ENCODE results near the gene SULT4A1.

The SULT4A1 gene

DNA sequence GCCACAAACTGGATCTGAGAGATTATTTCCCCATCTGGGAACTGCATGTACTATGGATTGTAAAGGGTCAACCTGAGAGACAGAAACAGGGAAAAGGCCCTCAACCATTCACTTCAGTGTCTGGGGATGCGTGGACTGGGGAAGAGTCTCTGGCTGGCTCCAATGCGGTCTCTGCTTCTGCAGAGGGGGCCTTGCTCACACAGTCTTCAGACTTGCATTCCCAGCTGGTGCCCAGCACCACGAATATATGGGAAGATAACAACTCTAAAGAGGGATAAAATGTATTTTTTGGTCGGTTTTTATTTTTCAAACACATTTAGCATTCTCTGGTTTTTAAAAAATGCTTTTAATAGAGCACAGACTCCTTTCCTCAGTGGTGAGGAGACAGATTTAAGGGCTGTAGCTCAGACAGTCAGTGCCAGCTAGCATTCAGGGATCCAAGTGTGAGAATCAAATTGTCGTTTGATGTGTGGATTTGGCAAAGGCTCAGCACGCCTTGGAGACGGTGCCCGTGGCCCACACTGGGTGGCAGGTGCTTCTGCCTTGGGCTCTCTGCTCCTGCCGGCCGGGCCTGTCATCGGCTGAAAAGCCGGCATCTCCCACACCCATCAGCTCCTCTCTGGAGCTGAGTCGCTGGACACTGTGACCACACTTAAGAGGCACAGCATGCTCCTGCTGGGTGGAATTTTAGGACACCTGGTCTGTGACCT is 42.2 kb downstream of the SULT4A1 start:
- Histone ChIP-seq H3K4me1 (ENCODE audit: control insufficient read depth, insufficient read depth, low read length) (no peaks in the 10 kb centered on the region), H3K4me3 (ENCODE audit: low read length in 2 of 2) (no peak overlapping the region), H3K9me3 (ENCODE audit: control insufficient read depth in 2 of 2, low read length in 2 of 2) (no peaks in the 10 kb centered on the region), H3K36me3 (ENCODE audit: control insufficient read depth in 2 of 2, insufficient read depth in 2 of 2, low read length in 2 of 2) (peaks cover 0 to under 1% of the 10 kb centered on the region in 2 donors), H3K27me3 (ENCODE audit: control insufficient read depth in 1 of 2, insufficient read depth in 2 of 2, low read length in 2 of 2) (peaks cover 11 to 24% of the 10 kb centered on the region in 2 donors), H3K9ac (ENCODE audit: low read length in 2 of 2) (no peak overlapping the region), H3K27ac (ENCODE audit: low read length) (no peak overlapping the region)

DNA sequence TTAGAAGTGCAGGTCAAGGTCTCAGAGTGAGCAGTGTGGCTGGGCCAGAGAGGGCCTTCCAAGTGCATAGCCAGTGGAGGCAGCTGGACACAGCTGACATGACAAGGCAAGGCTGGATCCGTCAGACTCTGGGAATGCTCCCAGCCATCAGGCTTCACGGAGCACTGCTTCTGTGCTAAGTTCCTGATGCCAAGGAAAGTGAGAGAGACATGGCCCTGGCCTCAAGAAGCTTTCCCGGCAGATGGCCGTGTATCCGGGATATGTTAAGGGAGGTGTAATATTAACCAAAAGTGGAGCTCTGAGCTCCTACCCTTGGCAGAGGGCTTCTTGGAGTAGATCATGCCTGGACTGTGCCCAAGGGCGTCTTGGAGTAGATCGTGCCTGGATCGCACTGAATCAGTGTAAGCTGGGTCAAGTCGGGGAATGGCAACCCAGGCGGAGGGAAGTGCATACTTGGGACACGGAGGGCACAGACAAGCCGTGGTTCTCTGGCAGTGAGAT is 42.8 kb downstream of the SULT4A1 start:
- Histone ChIP-seq H3K27ac (ENCODE audit: low read length) (no peak overlapping the region), H3K9ac (ENCODE audit: low read length in 2 of 2) (no peak overlapping the region), H3K27me3 (ENCODE audit: control insufficient read depth in 1 of 2, insufficient read depth in 2 of 2, low read length in 2 of 2) (peaks cover 11 to 24% of the 10 kb centered on the region in 2 donors)

DNA sequence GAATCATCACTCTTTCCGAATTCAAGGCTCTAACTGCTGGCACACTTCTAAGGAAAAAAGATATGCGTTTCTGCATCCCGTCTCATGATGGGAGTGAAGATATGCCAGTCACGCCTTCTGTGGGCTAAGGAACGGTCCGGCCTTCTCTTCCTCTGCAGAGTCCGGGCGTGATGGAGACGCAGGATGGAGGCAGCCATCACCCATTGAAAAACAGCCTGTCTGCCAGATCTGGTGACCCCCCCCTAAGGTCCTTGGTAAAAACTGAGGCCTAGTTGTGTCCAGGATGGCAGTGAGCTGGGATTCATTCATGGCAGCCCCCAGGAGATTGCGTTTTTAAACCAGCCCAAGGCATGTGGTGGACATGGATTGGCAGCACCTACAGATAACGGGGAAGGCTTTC is 43.3 kb downstream of the SULT4A1 start:
- H3K4me1 ChIP-seq (ENCODE audit: control insufficient read depth, insufficient read depth, low read length): no peaks in the 10 kb centered on the region
- H3K27ac ChIP-seq (ENCODE audit: low read length): no peak overlapping the region
- peaks cover 11 to 24% of the 10 kb centered on the region in 2 donors for H3K27me3 ChIP-seq (ENCODE audit: control insufficient read depth in 1 of 2, insufficient read depth in 2 of 2, low read length in 2 of 2)
- H3K9me3 ChIP-seq (ENCODE audit: control insufficient read depth in 2 of 2, low read length in 2 of 2): no peaks in the 10 kb centered on the region
- H3K4me3 ChIP-seq (ENCODE audit: low read length in 2 of 2): no peak overlapping the region
- H3K9ac ChIP-seq (ENCODE audit: low read length in 2 of 2): no peak overlapping the region
- H3K36me3 ChIP-seq (ENCODE audit: control insufficient read depth in 2 of 2, insufficient read depth in 2 of 2, low read length in 2 of 2): peaks cover 0 to 3% of the 10 kb centered on the region in 2 donors

More for the DNA sequence above, 42.8 kb downstream of the SULT4A1 start:
- H3K9me3 ChIP-seq (ENCODE audit: control insufficient read depth in 2 of 2, low read length in 2 of 2): no peaks in the 10 kb centered on the region
- H3K4me1 ChIP-seq (ENCODE audit: control insufficient read depth, insufficient read depth, low read length): no peaks in the 10 kb centered on the region
- peaks cover 0 to 3% of the 10 kb centered on the region in 2 donors for H3K36me3 ChIP-seq (ENCODE audit: control insufficient read depth in 2 of 2, insufficient read depth in 2 of 2, low read length in 2 of 2)
- H3K4me3 ChIP-seq (ENCODE audit: low read length in 2 of 2): no peak overlapping the region

DNA sequence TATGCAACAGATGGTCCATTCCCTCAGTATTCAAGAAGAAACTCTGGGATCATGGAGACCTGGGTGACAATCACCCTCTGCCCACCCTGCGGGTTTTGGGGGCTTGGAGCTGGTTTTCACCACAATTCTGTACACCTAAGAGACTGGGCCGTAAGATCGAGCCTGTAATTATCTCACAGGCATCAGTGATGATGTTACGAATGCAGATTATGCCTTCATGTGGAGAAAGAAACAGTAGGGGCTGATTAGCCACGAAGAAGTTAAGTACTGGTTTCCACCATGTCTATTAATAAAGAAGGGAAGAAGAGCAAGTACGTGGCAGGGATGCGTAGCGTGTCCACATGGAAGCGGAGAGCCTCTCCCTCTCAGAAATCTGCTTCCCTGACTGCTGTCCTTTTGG is 44.9 kb downstream of the SULT4A1 start:
- H3K9ac ChIP-seq (ENCODE audit: low read length in 2 of 2): no peak overlapping the region
- H3K36me3 ChIP-seq (ENCODE audit: control insufficient read depth in 2 of 2, insufficient read depth in 2 of 2, low read length in 2 of 2): peaks cover 0 to 3% of the 10 kb centered on the region in 2 donors
- H3K27ac ChIP-seq (ENCODE audit: low read length): no peak overlapping the region
- peaks cover 11 to 24% of the 10 kb centered on the region in 2 donors for H3K27me3 ChIP-seq (ENCODE audit: control insufficient read depth in 1 of 2, insufficient read depth in 2 of 2, low read length in 2 of 2)
- no peak overlapping the region for H3K4me3 ChIP-seq (ENCODE audit: low read length in 2 of 2)
- H3K4me1 ChIP-seq (ENCODE audit: control insufficient read depth, insufficient read depth, low read length): peaks cover 9% of the 10 kb centered on the region
- H3K9me3 ChIP-seq (ENCODE audit: control insufficient read depth in 2 of 2, low read length in 2 of 2): no peaks in the 10 kb centered on the region

DNA sequence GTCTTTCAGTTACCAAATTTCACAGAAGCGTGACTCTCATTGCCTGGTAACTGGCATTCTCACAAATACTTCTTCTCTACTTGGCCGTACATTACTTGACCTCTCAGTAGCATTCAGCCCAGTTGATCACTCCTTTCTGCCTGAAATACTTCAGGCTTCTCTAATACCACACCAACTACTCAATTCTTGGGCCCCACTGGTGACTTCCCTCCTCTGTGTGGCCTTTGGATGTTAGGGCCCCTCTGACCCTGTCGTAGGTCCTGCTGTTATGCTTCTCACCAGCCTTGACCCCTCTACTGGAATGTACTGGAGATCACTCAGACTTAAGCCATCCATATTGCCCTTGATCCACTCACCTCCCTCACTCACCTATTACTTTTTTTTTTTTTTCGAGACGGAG is 48.0 kb downstream of the SULT4A1 start:
- no peak overlapping the region for H3K4me3 ChIP-seq (ENCODE audit: low read length in 2 of 2)
- H3K9me3 ChIP-seq (ENCODE audit: control insufficient read depth in 2 of 2, low read length in 2 of 2): no peaks in the 10 kb centered on the region
- no peak overlapping the region for H3K9ac ChIP-seq (ENCODE audit: low read length in 2 of 2)
- H3K36me3 ChIP-seq (ENCODE audit: control insufficient read depth in 2 of 2, insufficient read depth in 2 of 2, low read length in 2 of 2): peaks cover 0 to 3% of the 10 kb centered on the region in 2 donors
- peaks cover 0 to 3% of the 10 kb centered on the region in 2 donors for H3K27me3 ChIP-seq (ENCODE audit: control insufficient read depth in 1 of 2, insufficient read depth in 2 of 2, low read length in 2 of 2)
- no peak overlapping the region for H3K27ac ChIP-seq (ENCODE audit: low read length)
- H3K4me1 ChIP-seq (ENCODE audit: control insufficient read depth, insufficient read depth, low read length): peaks cover 14% of the 10 kb centered on the region

DNA sequence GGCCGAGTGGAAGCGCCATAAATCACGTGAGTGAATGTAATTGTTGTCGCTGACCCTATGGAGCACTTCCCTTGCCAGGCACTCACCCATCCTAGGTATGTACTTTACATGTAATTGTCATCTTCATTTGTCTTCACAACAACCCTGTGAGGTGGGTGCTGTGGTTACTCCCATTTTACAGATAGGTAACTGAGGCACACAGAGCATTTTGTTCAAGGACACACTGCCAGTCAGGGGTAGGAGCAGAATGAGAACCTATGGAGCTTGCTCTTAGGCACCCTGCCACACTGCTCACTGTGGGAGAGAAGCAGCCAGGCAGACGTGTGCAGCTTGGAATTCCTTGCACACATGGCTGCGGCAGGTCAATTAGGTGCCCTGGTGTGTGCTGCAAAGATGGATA is 49.4 kb downstream of the SULT4A1 start:
- H3K36me3 ChIP-seq (ENCODE audit: control insufficient read depth in 2 of 2, insufficient read depth in 2 of 2, low read length in 2 of 2): peaks cover 0 to 3% of the 10 kb centered on the region in 2 donors
- no peaks in the 10 kb centered on the region for H3K9me3 ChIP-seq (ENCODE audit: control insufficient read depth in 2 of 2, low read length in 2 of 2)
- H3K27ac ChIP-seq (ENCODE audit: low read length): peak overlapping the region; percentile 60
- H3K9ac ChIP-seq (ENCODE audit: low read length in 2 of 2): peak overlapping the region; percentile 78 to 98
- H3K4me1 ChIP-seq (ENCODE audit: control insufficient read depth, insufficient read depth, low read length): peaks cover 14% of the 10 kb centered on the region
- H3K27me3 ChIP-seq (ENCODE audit: control insufficient read depth in 1 of 2, insufficient read depth in 2 of 2, low read length in 2 of 2): no peaks in the 10 kb centered on the region
- H3K4me3 ChIP-seq (ENCODE audit: low read length in 2 of 2): peak overlapping the region; percentile 90 to 99

DNA sequence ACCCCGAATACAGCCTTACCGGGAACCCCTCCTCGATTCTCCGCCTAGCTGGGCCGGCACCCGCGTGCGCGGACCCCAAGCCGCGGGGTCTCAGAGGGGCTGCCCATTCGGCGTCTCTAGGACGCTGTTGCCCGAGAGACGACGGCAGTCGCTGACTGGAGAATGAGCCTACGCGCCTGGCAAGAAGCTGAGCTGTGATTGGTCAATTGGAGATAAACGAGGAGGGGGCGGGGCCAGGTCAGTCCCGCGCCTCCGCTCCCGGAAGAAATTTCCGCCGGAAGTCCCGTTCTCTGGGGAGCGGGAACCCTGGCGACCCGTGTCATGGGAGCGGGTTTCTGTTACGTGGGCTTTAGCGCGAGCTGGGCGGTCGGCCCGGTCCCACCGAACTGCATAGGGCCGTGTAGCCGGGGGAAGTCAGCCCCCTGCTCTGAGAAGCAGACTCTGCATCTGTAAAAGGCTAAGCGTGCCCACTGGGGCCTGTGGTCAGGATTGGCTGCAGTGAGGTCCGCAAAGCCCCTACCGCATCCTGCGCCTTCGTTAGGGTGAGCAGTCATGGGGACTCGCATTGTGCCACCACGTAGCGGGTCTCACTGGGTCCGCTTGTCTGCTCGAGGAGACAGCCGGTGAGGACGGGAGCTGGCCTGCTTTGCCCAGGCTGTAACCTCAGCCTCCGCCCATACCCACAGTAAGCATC is 50.0 kb downstream of the SULT4A1 start, which contains the start of gene EFCAB6:
Gene EFCAB6 (minus strand): TSS at position 157 of the 694 bp plus-strand sequence. CDS start 29,987 bp downstream, outside the sequence.
- H3K9ac ChIP-seq (ENCODE audit: low read length in 2 of 2): peak within 1 kb of the TSS; percentile 78 to 98
- H3K36me3 ChIP-seq (ENCODE audit: control insufficient read depth in 2 of 2, insufficient read depth in 2 of 2, low read length in 2 of 2): peaks cover 0 to 3% of the 10 kb centered on the region in 2 donors
- peaks cover 14% of the 10 kb centered on the region for H3K4me1 ChIP-seq (ENCODE audit: control insufficient read depth, insufficient read depth, low read length)
- H3K9me3 ChIP-seq (ENCODE audit: control insufficient read depth in 2 of 2, low read length in 2 of 2): no peaks in the 10 kb centered on the region
- peak within 1 kb of the TSS; percentile 60 for H3K27ac ChIP-seq (ENCODE audit: low read length)
- H3K4me3 ChIP-seq (ENCODE audit: low read length in 2 of 2): peak within 1 kb of the TSS; percentile 90 to 99
- no peaks in the 10 kb centered on the region for H3K27me3 ChIP-seq (ENCODE audit: control insufficient read depth in 1 of 2, insufficient read depth in 2 of 2, low read length in 2 of 2)

DNA sequence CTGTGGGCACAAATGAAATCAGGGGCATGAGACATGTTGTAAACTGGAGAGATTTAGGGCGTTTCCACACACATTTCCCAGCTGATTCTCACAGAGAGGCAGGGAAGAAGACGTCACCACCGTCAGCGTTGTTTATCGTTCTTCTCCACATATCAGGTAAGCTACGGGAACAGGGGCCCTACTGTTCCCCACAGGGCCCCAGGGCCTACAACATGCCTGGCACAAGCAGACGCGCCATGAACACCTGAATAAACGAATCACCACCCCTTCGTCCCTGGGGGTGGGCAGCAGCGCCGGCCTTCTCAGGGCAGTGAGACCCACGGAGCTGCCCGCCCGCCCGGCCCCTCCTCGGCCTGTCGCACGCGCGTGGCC is 50.5 kb downstream of the SULT4A1 start:
- peak overlapping the region; percentile 78 to 88 for H3K9ac ChIP-seq (ENCODE audit: low read length in 2 of 2)

DNA sequence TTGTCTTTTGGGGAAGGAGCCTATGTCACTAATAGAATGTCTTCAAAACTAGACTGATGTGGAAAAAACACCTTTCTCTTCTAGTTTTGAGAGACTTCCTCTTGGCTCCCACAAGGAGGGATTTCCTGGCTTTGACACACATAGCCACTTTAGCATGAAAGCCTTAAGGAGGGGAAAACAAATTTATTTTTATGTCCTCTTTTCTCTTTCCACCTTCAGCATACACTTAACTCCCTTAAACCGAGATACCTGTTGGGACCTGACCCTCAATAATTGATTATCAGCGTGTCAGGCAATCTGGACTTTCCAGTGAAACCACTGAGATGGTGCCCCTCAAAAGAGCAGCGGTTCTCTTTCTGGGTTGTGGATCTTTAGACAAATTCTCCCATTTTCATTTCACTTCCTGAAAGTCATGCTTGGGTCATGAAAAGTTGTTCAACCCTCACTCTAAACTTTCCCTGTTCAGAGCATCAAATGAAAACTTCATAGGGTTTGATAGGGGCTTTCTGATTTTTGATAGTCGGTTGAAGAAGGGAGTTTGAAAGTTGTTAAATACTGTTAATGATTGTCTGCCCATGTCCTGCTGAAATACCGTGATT is 59.3 kb downstream of the SULT4A1 start:
- Histone ChIP-seq H3K9ac (ENCODE audit: low read length in 2 of 2) (no peak overlapping the region), H3K9me3 (ENCODE audit: control insufficient read depth in 2 of 2, low read length in 2 of 2) (no peaks in the 10 kb centered on the region), H3K27me3 (ENCODE audit: control insufficient read depth in 1 of 2, insufficient read depth in 2 of 2, low read length in 2 of 2) (no peaks in the 10 kb centered on the region), H3K27ac (ENCODE audit: low read length) (no peak overlapping the region), H3K4me1 (ENCODE audit: control insufficient read depth, insufficient read depth, low read length) (no peaks in the 10 kb centered on the region), H3K4me3 (ENCODE audit: low read length in 2 of 2) (no peak overlapping the region), H3K36me3 (ENCODE audit: control insufficient read depth in 2 of 2, insufficient read depth in 2 of 2, low read length in 2 of 2) (no peaks in the 10 kb centered on the region)

More for the DNA sequence above, 50.5 kb downstream of the SULT4A1 start:
- Histone ChIP-seq H3K27me3 (ENCODE audit: control insufficient read depth in 1 of 2, insufficient read depth in 2 of 2, low read length in 2 of 2) (no peaks in the 10 kb centered on the region), H3K4me1 (ENCODE audit: control insufficient read depth, insufficient read depth, low read length) (peaks cover 14% of the 10 kb centered on the region), H3K4me3 (ENCODE audit: low read length in 2 of 2) (peak overlapping the region; percentile 90 to 99), H3K27ac (ENCODE audit: low read length) (peak overlapping the region; percentile 60), H3K36me3 (ENCODE audit: control insufficient read depth in 2 of 2, insufficient read depth in 2 of 2, low read length in 2 of 2) (peaks cover 0 to 3% of the 10 kb centered on the region in 2 donors), H3K9me3 (ENCODE audit: control insufficient read depth in 2 of 2, low read length in 2 of 2) (no peaks in the 10 kb centered on the region)

DNA sequence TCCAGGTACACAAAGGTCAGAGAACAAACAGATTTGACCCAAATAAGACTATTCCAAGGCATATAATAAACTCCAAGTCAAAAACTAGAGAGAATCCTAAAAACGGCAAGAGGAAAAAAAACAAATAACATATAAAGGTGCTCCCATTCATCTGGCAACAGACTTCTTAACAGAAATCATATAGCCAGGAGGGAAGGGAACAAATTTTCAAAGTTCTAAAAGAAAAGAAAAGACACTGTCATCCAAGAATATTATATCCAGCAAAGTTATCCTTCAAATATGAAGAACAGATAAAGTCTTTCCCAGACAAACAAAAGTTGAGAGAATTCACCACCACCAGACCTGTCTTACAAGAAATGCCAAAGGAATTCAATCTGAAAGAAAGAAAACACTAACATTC is 61.3 kb downstream of the SULT4A1 start:
- peaks cover 9% of the 10 kb centered on the region for H3K4me1 ChIP-seq (ENCODE audit: control insufficient read depth, insufficient read depth, low read length)
- no peak overlapping the region for H3K4me3 ChIP-seq (ENCODE audit: low read length in 2 of 2)
- no peaks in the 10 kb centered on the region for H3K27me3 ChIP-seq (ENCODE audit: control insufficient read depth in 1 of 2, insufficient read depth in 2 of 2, low read length in 2 of 2)
- H3K9me3 ChIP-seq (ENCODE audit: control insufficient read depth in 2 of 2, low read length in 2 of 2): no peaks in the 10 kb centered on the region
- H3K9ac ChIP-seq (ENCODE audit: low read length in 2 of 2): no peak overlapping the region
- H3K36me3 ChIP-seq (ENCODE audit: control insufficient read depth in 2 of 2, insufficient read depth in 2 of 2, low read length in 2 of 2): no peaks in the 10 kb centered on the region
- H3K27ac ChIP-seq (ENCODE audit: low read length): no peak overlapping the region
